Neural cell (in vitro differentiated cells): ENCODE data around the gene PTPRU. TPM values are rescaled to one million over a fixed set of nuclear protein-coding genes. Genes with fewer than 3 reads are reported as not detected.

Experiments
- H2AFZ ChIP-seq: fragments of 200-600, 300-800 bp; sonication (generic), shearing (Covaris generic); 2 replicates; pipeline ENCODE4 v1.6.0; 2014; ENCODE audit warnings: low read depth, mild to moderate bottlenecking, antibody characterized with exemption, low read length, moderate library complexity
- H3F3A ChIP-seq: fragments of 200-600 bp; shearing (Covaris generic); 2 replicates; pipeline ENCODE4 v1.6.1; 2016; ENCODE audit warnings: mild to moderate bottlenecking, moderate library complexity, mixed read lengths, antibody characterized with exemption, low read length; ENCODE audit not compliant: insufficient read depth, poor library complexity, severe bottlenecking
- H3K27ac ChIP-seq: fragments of 200-600, 300-800 bp; sonication (generic), shearing (Covaris generic); 2 replicates; pipeline ENCODE4 v1.5.1; 2014; ENCODE audit warnings: mild to moderate bottlenecking, low read length, moderate library complexity
- H3K27me3 ChIP-seq: fragments of 300-800, 200-600 bp; sonication (generic), shearing (Covaris generic); 2 replicates; pipeline ENCODE4 v1.6.0; 2014; ENCODE audit warnings: mild to moderate bottlenecking, low read depth, low read length, moderate library complexity; ENCODE audit not compliant: insufficient read depth
- H3K36me3 ChIP-seq: fragments of 300-800, 200-600 bp; sonication (generic), shearing (Covaris generic); 2 replicates; pipeline ENCODE4 v1.5.1; 2014; ENCODE audit warnings: mild to moderate bottlenecking, antibody characterized with exemption, low read length, moderate library complexity; ENCODE audit not compliant: insufficient read depth
- H3K4me2 ChIP-seq: fragments of 300-800, 200-600 bp; sonication (generic), shearing (Covaris generic); 2 replicates; pipeline ENCODE4 v1.6.0; 2014; ENCODE audit warnings: mild to moderate bottlenecking, low read length
- H3K4me3 ChIP-seq: fragments of 300-800, 200-600 bp; sonication (generic), shearing (Covaris generic); 2 replicates; pipeline ENCODE4 v1.5.1; 2014; ENCODE audit warnings: mild to moderate bottlenecking, low read length, moderate library complexity
- H3K79me2 ChIP-seq: fragments of 200-600 bp; shearing (Covaris generic); replicated peaks from 2 replicates; pipeline ENCODE4 v1.6.0; 2014; ENCODE audit warnings: mild to moderate bottlenecking, low read length, moderate library complexity; ENCODE audit not compliant: insufficient read depth
- H3K9ac ChIP-seq: fragments of 300-800, 200-600 bp; sonication (generic), shearing (Covaris generic); 2 replicates; pipeline ENCODE4 v1.6.1; 2016; ENCODE audit warnings: mild to moderate bottlenecking, low read length, mixed read lengths
- H3K9me2 ChIP-seq: fragments of 200-600 bp; shearing (Covaris generic); 2 replicates; pipeline ENCODE4 v1.6.1; 2016; ENCODE audit warnings: mild to moderate bottlenecking, low read length, mixed read lengths; ENCODE audit not compliant: insufficient read depth
- H3K9me3 ChIP-seq: fragments of 200-600, 300-800 bp; sonication (generic), shearing (Covaris generic); 2 replicates; pipeline ENCODE4 v1.6.1; 2016; ENCODE audit warnings: mild to moderate bottlenecking, mixed run types, low read length, moderate library complexity, mixed read lengths
- H4K20me1 ChIP-seq: fragments of 200-600 bp; shearing (Covaris generic); 2 replicates; pipeline ENCODE4 v1.6.1; 2016; ENCODE audit warnings: mild to moderate bottlenecking, mixed run types; ENCODE audit not compliant: insufficient read depth
- CTCF ChIP-seq: fragments of 450-650 bp; IDR thresholded peaks from 2 replicates; pipeline ENCODE4 v1.5.1; 2014; ENCODE audit warnings: antibody characterized with exemption, mild to moderate bottlenecking, moderate library complexity; ENCODE audit not compliant: poor library complexity, severe bottlenecking
- EP300 ChIP-seq: fragments of 450-650 bp; conservative IDR thresholded peaks from 2 replicates; pipeline ENCODE4 v1.6.1; 2014; ENCODE audit warnings: antibody characterized with exemption, mild to moderate bottlenecking, moderate library complexity; ENCODE audit not compliant: poor library complexity, severe bottlenecking
- EZH2 ChIP-seq: fragments of 200-600, 300-800 bp; shearing (Covaris generic), sonication (generic); IDR thresholded peaks from 2 replicates; pipeline ENCODE4 v1.6.1; 2014; ENCODE audit warnings: antibody characterized with exemption, low read length, borderline replicate concordance, mild to moderate bottlenecking; ENCODE audit not compliant: insufficient read depth, poor library complexity, severe bottlenecking
- MXI1 ChIP-seq: fragments of 450-650 bp; conservative IDR thresholded peaks from 2 replicates; pipeline ENCODE4 v1.6.1; 2014; ENCODE audit warnings: antibody characterized with exemption, mild to moderate bottlenecking; ENCODE audit not compliant: poor library complexity, severe bottlenecking
- POLR2AphosphoS5 ChIP-seq: IDR thresholded peaks from 2 replicates; pipeline ENCODE4 v1.6.1; 2012
- REST ChIP-seq: IDR thresholded peaks from 2 replicates; pipeline ENCODE4 v1.6.1; 2012; ENCODE audit warnings: borderline replicate concordance
- SMC3 ChIP-seq: fragments of 450-650 bp; conservative IDR thresholded peaks from 2 replicates; pipeline ENCODE4 v1.6.1; 2014; ENCODE audit warnings: antibody characterized with exemption, mild to moderate bottlenecking, moderate library complexity; ENCODE audit not compliant: poor library complexity
- TAF1 ChIP-seq: IDR thresholded peaks from 2 replicates; pipeline ENCODE4 v1.6.1; 2012; ENCODE audit warnings: low read depth
- polyA plus RNA-seq: library from polyadenylated mRNA; depleted of rRNA; stranded (reverse); fragments of >200 nt; gene quantifications from 2 replicates; pipeline ENCODE4 v1.2.3, GENCODE V29; 2014

Gene PTPRU
- polyA plus RNA-seq, 1 donor from 2014 or later = 5.0 TPM

- Histone ChIP-seq H3K9ac (no peak overlapping the region), H3K79me2 (no peaks in the 10 kb centered on the region), H4K20me1 (no peaks in the 10 kb centered on the region), H3F3A (no peaks in the 10 kb centered on the region), H3K9me3 (no peaks in the 10 kb centered on the region), H2AFZ (no peak overlapping the region), H3K27ac (peak overlapping the region; percentile 71), H3K27me3 (no peaks in the 10 kb centered on the region), H3K36me3 (no peaks in the 10 kb centered on the region), H3K9me2 (no peaks in the 10 kb centered on the region), H3K4me3 (no peak overlapping the region), H3K4me2 (no peak overlapping the region)
- no peak for TF ChIP-seq TAF1
Measured at GRCh38 chr1:29266912-29267311, 30.6 kb downstream of the PTPRU start.

- Histone ChIP-seq H3F3A (no peaks in the 10 kb centered on the region), H3K36me3 (no peaks in the 10 kb centered on the region)
Measured at GRCh38 chr1:29267321-29268070, 31.2 kb downstream of the PTPRU start.

More at GRCh38 chr1:29267321-29268070, 31.2 kb downstream of the PTPRU start:
- Histone ChIP-seq H3K9me3 (no peaks in the 10 kb centered on the region), H3K27me3 (no peaks in the 10 kb centered on the region), H3K27ac (peak overlapping the region; percentile 71), H3K9ac (peak overlapping the region; percentile 14), H2AFZ (no peak overlapping the region), H3K4me2 (no peak overlapping the region), H4K20me1 (no peaks in the 10 kb centered on the region), H3K4me3 (peak overlapping the region; percentile 28), H3K79me2 (no peaks in the 10 kb centered on the region), H3K9me2 (no peaks in the 10 kb centered on the region)
- no peak for TF ChIP-seq POLR2AphosphoS5
- TF ChIP-seq SMC3 = no peak
- no peak for TF ChIP-seq CTCF
- no peak for TF ChIP-seq EZH2
- no peak for TF ChIP-seq MXI1
- no peak for TF ChIP-seq REST
- no peak for TF ChIP-seq EP300
